DND-41 (cell line): ENCODE data around the gene PCSK9.
"Not testable (repeated sequence)": the region's sequence is repeated elsewhere in the genome, so short reads cannot be mapped to it uniquely, and the experiment has no call there.

ENCODE experiments used
- ATAC-seq: fragments of 200-7000 bp; cut with Tn5 transposase; 3 replicates; pipeline ENCODE4 v1.9.1; 2021; ENCODE audit warnings: low read depth; ENCODE audit not compliant: insufficient read depth
- DNase-seq: peaks from one replicate; pipeline ENCODE4 v3.0.0-alpha.2; 2020
- H2AFZ ChIP-seq: 2 replicates; pipeline ENCODE4 v1.6.0; 2012; ENCODE audit warnings: low read depth, low read length
- H3K27ac ChIP-seq: 2 replicates; pipeline ENCODE4 v1.5.1; 2012; ENCODE audit warnings: low read length, inconsistent platforms
- H3K27me3 ChIP-seq: fragments of 200-600 bp; sonication (generic); 2 replicates; pipeline ENCODE4 v1.6.0; 2012; ENCODE audit warnings: low read length, mild to moderate bottlenecking, inconsistent platforms; ENCODE audit not compliant: insufficient read depth, poor library complexity
- H3K36me3 ChIP-seq: 2 replicates; pipeline ENCODE4 v1.5.1; 2012; ENCODE audit warnings: low read length, inconsistent platforms; ENCODE audit not compliant: insufficient read depth
- H3K4me1 ChIP-seq: 2 replicates; pipeline ENCODE4 v1.5.1; 2012; ENCODE audit warnings: mild to moderate bottlenecking, low read length; ENCODE audit not compliant: insufficient read depth
- H3K4me2 ChIP-seq: 2 replicates; pipeline ENCODE4 v1.6.0; 2012; ENCODE audit warnings: mild to moderate bottlenecking, moderate library complexity, low read length, inconsistent platforms; ENCODE audit not compliant: insufficient read depth
- H3K4me3 ChIP-seq, 2 experiments: fragments of 200-600 bp in 1 of 2; shearing (Covaris generic) in 1 of 2; 2 replicates each; pipeline ENCODE4 v1.5.1; 2012 to 2016; ENCODE audit warnings: inconsistent platforms in 2 of 2, low read length in 2 of 2, mild to moderate bottlenecking in 2 of 2, low read depth in 1 of 2, moderate library complexity in 1 of 2
- H3K79me2 ChIP-seq: 2 replicates; pipeline ENCODE4 v1.6.0; 2012; ENCODE audit warnings: low read length, inconsistent platforms; ENCODE audit not compliant: insufficient read depth
- H3K9ac ChIP-seq: 2 replicates; pipeline ENCODE4 v1.6.0; 2012; ENCODE audit warnings: low read depth, mild to moderate bottlenecking, inconsistent platforms, low read length, moderate library complexity
- H3K9me3 ChIP-seq: 2 replicates; pipeline ENCODE4 v1.5.1; 2012; ENCODE audit warnings: low read length, moderate library complexity, mild to moderate bottlenecking, inconsistent platforms; ENCODE audit not compliant: insufficient read depth, severe bottlenecking
- H4K20me1 ChIP-seq: 2 replicates; pipeline ENCODE4 v1.6.0; 2012; ENCODE audit warnings: low read length; ENCODE audit not compliant: insufficient read depth
- CTCF ChIP-seq: IDR thresholded peaks from 2 replicates; pipeline ENCODE4 v1.5.1; 2012; ENCODE audit warnings: borderline replicate concordance, low read length, moderate library complexity, mild to moderate bottlenecking; ENCODE audit not compliant: poor library complexity, severe bottlenecking; ENCODE audit errors: extremely low read depth
- EZH2 ChIP-seq: IDR thresholded peaks from 3 replicates; pipeline ENCODE4 v1.6.1; 2012; ENCODE audit warnings: borderline replicate concordance, low read depth, mild to moderate bottlenecking, moderate library complexity, low read length, inconsistent platforms; ENCODE audit not compliant: severe bottlenecking

Gene PCSK9

GRCh38 chr1:55107101-55107500, 67.8 kb downstream of the PCSK9 start:
- no peaks in the 10 kb centered on the region for H4K20me1 ChIP-seq
- H3K27ac ChIP-seq: no peak overlapping the region
- no peaks in the 10 kb centered on the region for H3K27me3 ChIP-seq
- H3K9ac ChIP-seq: no peak overlapping the region
- H3K36me3 ChIP-seq: peaks cover 87% of the 10 kb centered on the region
- no peak overlapping the region for H2AFZ ChIP-seq
- no peaks in the 10 kb centered on the region for H3K9me3 ChIP-seq
- H3K4me1 ChIP-seq: no peaks in the 10 kb centered on the region
- H3K4me2 ChIP-seq: no peak overlapping the region
- DNase-seq (no peak), ATAC-seq (no peak)
- no peak overlapping the region for H3K4me3 ChIP-seq
- TF ChIP-seq CTCF (no peak), EZH2 (no peak)
- H3K79me2 ChIP-seq: no peaks in the 10 kb centered on the region

GRCh38 chr1:55109005-55109404, 69.7 kb downstream of the PCSK9 start:
- not testable (repeated sequence) for H3K4me2 ChIP-seq, H3K27me3 ChIP-seq, H3K9me3 ChIP-seq, H3K79me2 ChIP-seq, H3K27ac ChIP-seq, H3K4me1 ChIP-seq, ATAC-seq, H2AFZ ChIP-seq, DNase-seq, H4K20me1 ChIP-seq, H3K9ac ChIP-seq, H3K4me3 ChIP-seq
- peaks cover 84% of the 10 kb centered on the region for H3K36me3 ChIP-seq
